Stimulated activated CD8-positive, alpha-beta memory T cell treated with anti-CD3 and anti-CD28 coated beads, Interleukin-2, amount 100 ng/mL, for 48 hours (primary cell): Measurements from ENCODE around the gene GCLM.

Experiments
- DNase-seq, 2 donors: peaks; one replicate each; pipeline ENCODE4 v3.0.0-alpha.2; 2020; ENCODE audit warnings: low read depth in 2 of 2

The GCLM gene

GRCh38 chr1:93846206-93846991 is 62.8 kb downstream of the GCLM start:
- peak; percentile 71 to 80 for DNase-seq

GRCh38 chr1:93845538-93846205 is 63.6 kb downstream of the GCLM start:
- DNase-seq: no peak

GRCh38 chr1:93844262-93845045 is 64.8 kb downstream of the GCLM start:
- DNase-seq: no peak

GRCh38 chr1:93842750-93843500 is 66.3 kb downstream of the GCLM start:
- DNase-seq: no peak

- DNase-seq: no peak
These were observed 67.5 kb downstream of the GCLM start for GRCh38 chr1:93841771-93842170.

- no peak for DNase-seq
These were observed 68.2 kb downstream of the GCLM start for GRCh38 chr1:93840956-93841482.

GRCh38 chr1:93839753-93840152 is 69.5 kb downstream of the GCLM start:
- no peak for DNase-seq

GRCh38 chr1:93839307-93839706 is 69.9 kb downstream of the GCLM start:
- DNase-seq: no peak

- DNase-seq: no peak
These were observed 71.3 kb downstream of the GCLM start for GRCh38 chr1:93837961-93838360.
